ENCODE measurements around the gene NLN. TPM values are rescaled to one million over a fixed set of nuclear protein-coding genes. Genes with fewer than 3 reads are reported as not detected.

Gene NLN
- total and polyA plus RNA-seq, 2 of the 4 experiments (the other 2 are of a cell fraction) = 19.1 to 37.1 TPM

- Histone ChIP-seq H3K4me2 (ENCODE audit: low read depth, low read length) (no peak overlapping the region), H3K79me1 (ENCODE audit: low read depth in 1 of 2, low read length in 2 of 2) (peaks cover 13 to 23% of the 10 kb centered on the region in 2 experiments; a peak in 3 of 4 replicates), H3K4ac (ENCODE audit: low read depth, low read length) (peak overlapping the region; percentile 69), H3K18ac (ENCODE audit: low read depth, low read length) (peak overlapping the region; percentile 71), H2AFZ (replicated peaks; ENCODE audit: low read length, poor library complexity) (no peak overlapping the region), H3K56ac (ENCODE audit: extremely low read depth, insufficient read depth, low read length) (no peak overlapping the region), H3K27ac (ENCODE audit: insufficient read depth, low read length) (no peak overlapping the region), H2BK20ac (ENCODE audit: low read depth, low read length) (no peak overlapping the region; the same call in 1 of the 2 replicates), H4K8ac (ENCODE audit: low read depth in 2 of 2, low read length in 2 of 2) (no peak overlapping the region; a peak in 1 of 4 replicates), H3K9me3 (ENCODE audit: control insufficient read depth, insufficient read depth, low read length) (no peaks in the 10 kb centered on the region), H4K5ac (ENCODE audit: low read depth, low read length) (peak overlapping the region; percentile 61), H2BK120ac (ENCODE audit: low read depth, low read length) (peak overlapping the region; percentile 2; the same call in 1 of the 2 replicates), H4K91ac (ENCODE audit: insufficient read depth, low read depth, low read length) (peak overlapping the region; percentile 17; the same call in 1 of the 2 replicates), H3K23ac (ENCODE audit: low read depth, low read length) (no peak overlapping the region), H2AK5ac (ENCODE audit: low read depth, low read length) (no peak overlapping the region), H3K4me1 (ENCODE audit: control insufficient read depth, insufficient read depth, low read length) (peaks cover 14% of the 10 kb centered on the region), H3K27me3 (ENCODE audit: control insufficient read depth, insufficient read depth, low read length) (no peaks in the 10 kb centered on the region), H3K9ac (ENCODE audit: low read depth, low read length) (no peak overlapping the region), H2AK9ac (replicated peaks; ENCODE audit: low read depth, low read length, poor library complexity) (no peak overlapping the region), H3K4me3 (ENCODE audit: insufficient read depth, low read depth, low read length) (no peak overlapping the region), H2BK15ac (ENCODE audit: low read depth, low read length) (peak overlapping the region; percentile 65; the same call in 1 of the 3 replicates), H3K9me1 (ENCODE audit: insufficient read depth, low read length) (peaks cover 14% of the 10 kb centered on the region), H4K20me1 (ENCODE audit: insufficient read depth, low read length) (no peaks in the 10 kb centered on the region), H3K14ac (replicated peaks; ENCODE audit: low read depth, low read length) (no peak overlapping the region), H2BK5ac (ENCODE audit: low read depth, low read length, poor library complexity, severe bottlenecking) (peak overlapping the region; percentile 86), H3K36me3 (ENCODE audit: control insufficient read depth, insufficient read depth, low read length) (no peaks in the 10 kb centered on the region)
- in situ Hi-C loops (cut with MboI; ENCODE audit: low sequenced_read_pairs) (no loop called here), dilution Hi-C loops (cut with HindIII; ENCODE audit: low sequenced_read_pairs, unreplicated experiment) (no loop called here), intact Hi-C loops (cut with micrococcal nuclease) (no loop called here)
- WGBS, 2 experiments (ENCODE audit: extremely low coverage in 2 of 2, insufficient read length in 1 of 2) = no CpG with 5 or more reads among the region's 5 CpGs
- no peak for ATAC-seq (ENCODE audit: low read depth)
- CTCF ChIA-PET = interaction anchor here (0.6 kb wide), 1 partner anchor 41 kb away, joined by 6 read pairs; no protein-coding TSS in a partner anchor
- POLR2A ChIA-PET (ENCODE audit: unreplicated experiment) = no interaction called here
- TF ChIP-seq SMC3 (IDR thresholded peaks at IDR 0.05; ENCODE audit: low read depth, low read length) (no peak), POLR2A (IDR thresholded peaks at IDR 0.05; ENCODE audit: low read depth, low read length) (no peak), CEBPB (IDR thresholded peaks at IDR 0.05; ENCODE audit: low read depth, low read length) (no peak), MXI1 (IDR thresholded peaks at IDR 0.05; ENCODE audit: borderline replicate concordance, low read depth, low read length) (no peak), USF2 (IDR thresholded peaks at IDR 0.05; ENCODE audit: low read depth, low read length) (no peak), CHD1 (IDR thresholded peaks at IDR 0.05; ENCODE audit: low read depth, low read length) (no peak), MAFK (IDR thresholded peaks at IDR 0.05; ENCODE audit: low read depth, low read length) (no peak), RCOR1 (IDR thresholded peaks at IDR 0.05; ENCODE audit: insufficient replicate concordance, low read length) (no peak), MAZ (IDR thresholded peaks at IDR 0.05; ENCODE audit: borderline replicate concordance, low read depth, low read length) (no peak), ELK1 (IDR thresholded peaks at IDR 0.05; ENCODE audit: borderline replicate concordance, low read depth, low read length) (no peak)
- TF ChIP-seq, protein P1, sequence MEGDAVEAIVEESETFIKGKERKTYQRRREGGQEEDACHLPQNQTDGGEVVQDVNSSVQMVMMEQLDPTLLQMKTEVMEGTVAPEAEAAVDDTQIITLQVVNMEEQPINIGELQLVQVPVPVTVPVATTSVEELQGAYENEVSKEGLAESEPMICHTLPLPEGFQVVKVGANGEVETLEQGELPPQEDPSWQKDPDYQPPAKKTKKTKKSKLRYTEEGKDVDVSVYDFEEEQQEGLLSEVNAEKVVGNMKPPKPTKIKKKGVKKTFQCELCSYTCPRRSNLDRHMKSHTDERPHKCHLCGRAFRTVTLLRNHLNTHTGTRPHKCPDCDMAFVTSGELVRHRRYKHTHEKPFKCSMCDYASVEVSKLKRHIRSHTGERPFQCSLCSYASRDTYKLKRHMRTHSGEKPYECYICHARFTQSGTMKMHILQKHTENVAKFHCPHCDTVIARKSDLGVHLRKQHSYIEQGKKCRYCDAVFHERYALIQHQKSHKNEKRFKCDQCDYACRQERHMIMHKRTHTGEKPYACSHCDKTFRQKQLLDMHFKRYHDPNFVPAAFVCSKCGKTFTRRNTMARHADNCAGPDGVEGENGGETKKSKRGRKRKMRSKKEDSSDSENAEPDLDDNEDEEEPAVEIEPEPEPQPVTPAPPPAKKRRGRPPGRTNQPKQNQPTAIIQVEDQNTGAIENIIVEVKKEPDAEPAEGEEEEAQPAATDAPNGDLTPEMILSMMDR (conservative IDR thresholded peaks at IDR 0.05; ENCODE audit: low read depth, low read length) = no peak
- no peak for DNase-seq
- BruUV-seq (replicated peaks) = no TSS peak
Observed at GRCh38 chr5:65856520-65856919, 134.5 kb downstream of the NLN start.
